GM18517 (cell line): ENCODE measurements around the gene PDE4D.

Source experiments
- ATAC-seq: cut with Tn5 transposase; IDR thresholded peaks from one replicate; pipeline ENCODE4 v1.9.1; 2021; ENCODE audit warnings: mild to moderate bottlenecking, moderate library complexity; ENCODE audit not compliant: unreplicated experiment

Gene PDE4D

GRCh38 chr5:59102437-59102836, 791.1 kb downstream of the PDE4D start:
- ATAC-seq: no peak

GRCh38 chr5:59100875-59101274, 792.7 kb downstream of the PDE4D start:
- no peak for ATAC-seq

- no peak for ATAC-seq
Observed at GRCh38 chr5:59099995-59100345, 793.6 kb downstream of the PDE4D start.

- ATAC-seq: no peak
Observed at GRCh38 chr5:59099270-59099994, 794.1 kb downstream of the PDE4D start.

GRCh38 chr5:59098743-59099142, 794.8 kb downstream of the PDE4D start:
- ATAC-seq: no peak

- no peak for ATAC-seq
Observed at GRCh38 chr5:59097712-59098111, 795.8 kb downstream of the PDE4D start.

GRCh38 chr5:59097116-59097515, 796.4 kb downstream of the PDE4D start:
- ATAC-seq: no peak

GRCh38 chr5:59095480-59095879, 798.0 kb downstream of the PDE4D start:
- no peak for ATAC-seq

GRCh38 chr5:59094864-59095263, 798.7 kb downstream of the PDE4D start:
- no peak for ATAC-seq

- ATAC-seq: no peak
Observed at GRCh38 chr5:59093329-59093728, 800.2 kb downstream of the PDE4D start.

GRCh38 chr5:59092758-59093157, 800.8 kb downstream of the PDE4D start:
- ATAC-seq: no peak

GRCh38 chr5:59091965-59092364, 801.6 kb downstream of the PDE4D start:
- no peak for ATAC-seq

GRCh38 chr5:59090323-59090722, 803.2 kb downstream of the PDE4D start:
- no peak for ATAC-seq

- no peak for ATAC-seq
Observed at GRCh38 chr5:59089767-59090166, 803.8 kb downstream of the PDE4D start.

GRCh38 chr5:59088546-59088945, 805.0 kb downstream of the PDE4D start:
- no peak for ATAC-seq

- no peak for ATAC-seq
Observed at GRCh38 chr5:59086024-59086423, 807.5 kb downstream of the PDE4D start.

GRCh38 chr5:59081693-59082092, 811.8 kb downstream of the PDE4D start:
- no peak for ATAC-seq

GRCh38 chr5:59079622-59080620, 813.6 kb downstream of the PDE4D start:
- no peak for ATAC-seq

- no peak for ATAC-seq
Observed at GRCh38 chr5:59071755-59072549, 821.6 kb downstream of the PDE4D start.

- no peak for ATAC-seq
Observed at GRCh38 chr5:59069438-59070079, 824.0 kb downstream of the PDE4D start.
